Esophagus squamous epithelium (tissue), 5 donors: ENCODE measurements around the gene FAM13B. TPM values are rescaled to one million over a fixed set of nuclear protein-coding genes. Genes with fewer than 3 reads are reported as not detected.
"Not testable (repeated sequence)": the region's sequence is repeated elsewhere in the genome, so short reads cannot be mapped to it uniquely, and the experiment has no call there.

ENCODE experiments used
- DNase-seq: peaks from one replicate; lab custom pipeline; 2025; lab: John Stamatoyannopoulos, UW
- H3K27ac ChIP-seq, 4 donors: fragments of 200-600 bp; sonication (generic); one replicate each; pipeline ENCODE4 v1.5.1; 2016 to 2019; ENCODE audit warnings: mild to moderate bottlenecking in 1 of 4
- H3K27me3 ChIP-seq, 4 donors: fragments of 200-600 bp; sonication (generic); 1 replicate in 3 of 4; 2 replicates in 1 of 4; pipeline versions ENCODE4 v1.5.1 to v1.6.0; 2017 to 2021; ENCODE audit warnings: antibody characterized with exemption in 1 of 4
- H3K36me3 ChIP-seq, 3 donors: fragments of 200-600 bp; sonication (generic); one replicate each; pipeline ENCODE4 v1.5.1; 2016 to 2019
- H3K4me1 ChIP-seq, 3 donors: fragments of 200-600 bp; sonication (generic); one replicate each; pipeline ENCODE4 v1.5.1; 2017 to 2019
- H3K4me3 ChIP-seq, 4 donors: fragments of 200-600 bp; sonication (generic); 1 replicate in 3 of 4; 2 replicates in 1 of 4; pipeline ENCODE4 v1.5.1; 2016 to 2019; ENCODE audit warnings: mild to moderate bottlenecking in 2 of 4, moderate library complexity in 1 of 4
- H3K9me3 ChIP-seq, 3 donors: fragments of 200-600 bp; sonication (generic); one replicate each; pipeline ENCODE4 v1.5.1; 2016 to 2019
- CTCF ChIP-seq, 6 experiments: fragments of 450-650 bp in 4 of 6; fragments of 200-600 bp in 2 of 6; sonication (generic) in 2 of 6; IDR thresholded peaks; one replicate each; pipeline ENCODE4 v1.5.1; 2016 to 2019; ENCODE audit warnings: antibody characterized with exemption in 6 of 6, mild to moderate bottlenecking in 4 of 6, moderate library complexity in 4 of 6
- POLR2A ChIP-seq, 4 donors: fragments of 450-650 bp; IDR thresholded peaks; one replicate each; pipeline ENCODE4 v1.6.1; 2017; ENCODE audit warnings: antibody characterized with exemption in 4 of 4, mild to moderate bottlenecking in 4 of 4, moderate library complexity in 3 of 4
- WGBS, 2 donors: methylation state at CpG; one replicate each; pipeline ENCODE4 v1.1.5; 2018; 5-methylcytosine and 5-hydroxymethylcytosine counted together
- intact Hi-C: fragments of 100-400 bp; cut with DNase I; formaldehyde crosslinking; loops from one replicate; pipeline ENCODE4 v1.15.0; 2022
- total RNA-seq, 4 donors: library from RNA; depleted of rRNA; stranded (reverse); fragments of >200 nt; gene quantifications; one replicate each; pipeline ENCODE4 v1.1.0, GENCODE V29; 2016
- donor health status: DM: yes; HTN: yes; CAD: no.

FAM13B gene
- 10 to 100 TPM; 12.2 to 46.0 (median 13.9) TPM for total RNA-seq

- intact Hi-C loops, result no loop called here
- peaks cover 9 to 61% (median 33%) of the 10 kb centered on the region in 3 donors for H3K4me1 ChIP-seq
- WGBS, 2 donors, result 0% methylated on average over 3 to 9 of the region's 81 CpGs
Observed at GRCh38 chr5:138032572-138033385, at the start of gene FAM13B. FAM13B (minus strand) TSS chr5:138033079; CDS start chr5:138019111, 13,968 bp downstream.

GRCh38 chr5:138082033-138082432, 49.2 kb upstream of the FAM13B start:
- WGBS, 2 donors, result 70 to 90% methylated on average over 2 to 3 of the region's 4 CpGs
- Histone ChIP-seq H3K9me3 (no peaks in the 10 kb centered on the region), H3K4me3 (no peak overlapping the region), H3K27me3 (no peaks in the 10 kb centered on the region), H3K27ac (no peak overlapping the region), H3K36me3 (no peaks in the 10 kb centered on the region), H3K4me1 (no peaks in the 10 kb centered on the region)
- intact Hi-C loops, result no loop called here
- DNase-seq, result no peak
- TF ChIP-seq POLR2A (IDR thresholded peaks at IDR 0.05), result no peak
- TF ChIP-seq CTCF (IDR thresholded peaks at IDR 0.05), result no peak

More at GRCh38 chr5:138032572-138033385, at the start of gene FAM13B:
- DNase-seq, result peak; percentile 39
- Histone ChIP-seq H3K9me3 (no peaks in the 10 kb centered on the region), H3K4me3 (peak within 1 kb of the TSS; percentile 85 to 100 (median 94)), H3K27ac (peak within 1 kb of the TSS; percentile 98 to 100 (median 100)), H3K27me3 (no peaks in the 10 kb centered on the region), H3K36me3 (no peaks in the 10 kb centered on the region)
- TF ChIP-seq CTCF (IDR thresholded peaks at IDR 0.05) (peak in 1 of 6 experiments; percentile 10), POLR2A (IDR thresholded peaks at IDR 0.05) (peak in 2 of 4 donors; percentile 29 to 80)

GRCh38 chr5:138078006-138078643, 45.2 kb upstream of the FAM13B start:
- H3K9me3 ChIP-seq, result no peaks in the 10 kb centered on the region
- H3K36me3 ChIP-seq, result no peaks in the 10 kb centered on the region
- TF ChIP-seq CTCF (IDR thresholded peaks at IDR 0.05) (no peak), POLR2A (IDR thresholded peaks at IDR 0.05) (no peak)
- H3K27ac ChIP-seq, result no peak overlapping the region
- no peaks in the 10 kb centered on the region for H3K27me3 ChIP-seq
- intact Hi-C loops, result loop anchor here (2.0 kb wide), 1 partner anchor 55 kb away; no protein-coding TSS in a partner anchor
- H3K4me1 ChIP-seq, result no peaks in the 10 kb centered on the region
- 33 to 67% methylated on average over 1 of the region's 1 CpG for WGBS, 2 donors
- H3K4me3 ChIP-seq, result no peak overlapping the region
- no peak for DNase-seq

- no peaks in the 10 kb centered on the region for H3K27me3 ChIP-seq
- intact Hi-C loops, result no loop called here
- no peaks in the 10 kb centered on the region for H3K36me3 ChIP-seq
- no peaks in the 10 kb centered on the region for H3K4me1 ChIP-seq
- WGBS, 2 donors, result 25 to 28% methylated on average over 5 of the region's 5 CpGs
- TF ChIP-seq CTCF (IDR thresholded peaks at IDR 0.05), result peak; percentile 61 to 82 (median 77)
- TF ChIP-seq POLR2A (IDR thresholded peaks at IDR 0.05), result no peak
- H3K4me3 ChIP-seq, result no peak overlapping the region
- H3K27ac ChIP-seq, result no peak overlapping the region
- no peak for DNase-seq
- no peaks in the 10 kb centered on the region for H3K9me3 ChIP-seq
Observed at GRCh38 chr5:138077064-138077696, 44.3 kb upstream of the FAM13B start.

- H3K36me3 ChIP-seq, intact Hi-C loops, H3K9me3 ChIP-seq, DNase-seq, H3K4me1 ChIP-seq, H3K4me3 ChIP-seq, H3K27me3 ChIP-seq, H3K27ac ChIP-seq: not testable (repeated sequence)
- 50% methylated on average over 1 of the region's 32 CpGs; no CpG with 5 or more reads in 1 of the 2 donors for WGBS, 2 donors
Observed at GRCh38 chr5:138070026-138070425, 37.1 kb upstream of the FAM13B start.
